ENCODE results near the gene SLC38A4. TPM values are rescaled to one million over a fixed set of nuclear protein-coding genes. Genes with fewer than 3 reads are reported as not detected.

Gene SLC38A4
- total RNA-seq, 1 experiment from 2014 or later, result 20.1 TPM

- no peak for DNase-seq
- Mint-ChIP-seq H3K4me1 (ENCODE audit: low read depth, unreplicated experiment) (no peaks in the 10 kb centered on the region), H3K27me3 (ENCODE audit: insufficient read depth, unreplicated experiment) (no peaks in the 10 kb centered on the region), H3K9me3 (ENCODE audit: unreplicated experiment) (no peaks in the 10 kb centered on the region), H3K27ac (ENCODE audit: unreplicated experiment) (no peak overlapping the region), H3K4me3 (ENCODE audit: unreplicated experiment) (no peak overlapping the region), H3K36me3 (ENCODE audit: insufficient read depth, unreplicated experiment) (no peaks in the 10 kb centered on the region)
- Histone ChIP-seq H3K4me1 (no peaks in the 10 kb centered on the region), H3K27me3 (replicated peaks; ENCODE audit: control insufficient read depth, insufficient read depth, low read length) (no peaks in the 10 kb centered on the region), H3K36me3 (ENCODE audit: control insufficient read depth, insufficient read depth, low read length) (no peaks in the 10 kb centered on the region), H3K4me3 (ENCODE audit: low read depth, low read length) (no peak overlapping the region), H3K9me3 (peaks cover 9% of the 10 kb centered on the region; the same call in 1 of the 2 replicates)
- ChIA-PET CTCF (no interaction called here), POLR2A (no interaction called here)
- BruUV-seq (replicated peaks), result no TSS peak
- intact Hi-C loops (cut with micrococcal nuclease; ENCODE audit: unreplicated experiment), result no loop called here
- no peak for TF ChIP-seq CTCF (IDR thresholded peaks at IDR 0.05; ENCODE audit: insufficient read depth in 1 of 2, low read depth in 1 of 2, low read length in 1 of 2, severe bottlenecking in 1 of 2, unreplicated experiment in 1 of 2)
Measured at GRCh38 chr12:46725332-46725731, 100.5 kb downstream of the SLC38A4 start.

GRCh38 chr12:46723629-46724419 is 102.0 kb downstream of the SLC38A4 start:
- Mint-ChIP-seq H3K4me3 (ENCODE audit: unreplicated experiment) (no peak overlapping the region), H3K4me1 (ENCODE audit: low read depth, unreplicated experiment) (no peaks in the 10 kb centered on the region), H3K36me3 (ENCODE audit: insufficient read depth, unreplicated experiment) (no peaks in the 10 kb centered on the region), H3K27me3 (ENCODE audit: insufficient read depth, unreplicated experiment) (no peaks in the 10 kb centered on the region), H3K27ac (ENCODE audit: unreplicated experiment) (no peak overlapping the region), H3K9me3 (ENCODE audit: unreplicated experiment) (no peaks in the 10 kb centered on the region)
- Histone ChIP-seq H3K4me3 (ENCODE audit: low read depth, low read length) (no peak overlapping the region), H3K9me3 (peaks cover 9% of the 10 kb centered on the region; the same call in 1 of the 2 replicates), H3K36me3 (ENCODE audit: control insufficient read depth, insufficient read depth, low read length) (no peaks in the 10 kb centered on the region), H3K4me1 (no peaks in the 10 kb centered on the region), H3K27me3 (replicated peaks; ENCODE audit: control insufficient read depth, insufficient read depth, low read length) (no peaks in the 10 kb centered on the region)
- no peak for TF ChIP-seq CTCF (IDR thresholded peaks at IDR 0.05; ENCODE audit: insufficient read depth in 1 of 2, low read depth in 1 of 2, low read length in 1 of 2, severe bottlenecking in 1 of 2, unreplicated experiment in 1 of 2)
- no TSS peak for BruUV-seq (replicated peaks)
- ChIA-PET POLR2A (interaction anchor here (0.6 kb wide), 1 partner anchor 107 kb away, joined by 3 read pairs; no protein-coding TSS in a partner anchor), CTCF (no interaction called here)
- no peak for DNase-seq
- intact Hi-C loops (cut with micrococcal nuclease; ENCODE audit: unreplicated experiment), result no loop called here

- ChIA-PET POLR2A (no interaction called here), CTCF (no interaction called here)
- no peak overlapping the region for H3K4me3 ChIP-seq (ENCODE audit: low read depth, low read length)
- H3K36me3 ChIP-seq (ENCODE audit: control insufficient read depth, insufficient read depth, low read length), result no peaks in the 10 kb centered on the region
- intact Hi-C loops (cut with micrococcal nuclease; ENCODE audit: unreplicated experiment), result no loop called here
- no peak overlapping the region for H3K4me3 Mint-ChIP-seq (ENCODE audit: unreplicated experiment)
- no peaks in the 10 kb centered on the region for H3K36me3 Mint-ChIP-seq (ENCODE audit: insufficient read depth, unreplicated experiment)
- DNase-seq, result no peak
- no peaks in the 10 kb centered on the region for H3K9me3 Mint-ChIP-seq (ENCODE audit: unreplicated experiment)
- H3K27me3 ChIP-seq (replicated peaks; ENCODE audit: control insufficient read depth, insufficient read depth, low read length), result no peaks in the 10 kb centered on the region
- no TSS peak for BruUV-seq (replicated peaks)
- H3K27ac Mint-ChIP-seq (ENCODE audit: unreplicated experiment), result no peak overlapping the region
- no peaks in the 10 kb centered on the region for H3K27me3 Mint-ChIP-seq (ENCODE audit: insufficient read depth, unreplicated experiment)
- peaks cover 8% of the 10 kb centered on the region; the same call in 1 of the 2 replicates for H3K9me3 ChIP-seq
- no peaks in the 10 kb centered on the region for H3K4me1 ChIP-seq
- TF ChIP-seq CTCF (IDR thresholded peaks at IDR 0.05; ENCODE audit: insufficient read depth in 1 of 2, low read depth in 1 of 2, low read length in 1 of 2, severe bottlenecking in 1 of 2, unreplicated experiment in 1 of 2), result no peak
- no peaks in the 10 kb centered on the region for H3K4me1 Mint-ChIP-seq (ENCODE audit: low read depth, unreplicated experiment)
Measured at GRCh38 chr12:46722394-46723185, 103.2 kb downstream of the SLC38A4 start.

All from Caco-2 (cell line).